GM18517 (cell line): ENCODE data around the gene KRTAP12-2.
"Not testable (repeated sequence)": the region's sequence is repeated elsewhere in the genome, so short reads cannot be mapped to it uniquely, and the experiment has no call there.

ENCODE experiments used
- ATAC-seq: cut with Tn5 transposase; IDR thresholded peaks from one replicate; pipeline ENCODE4 v1.9.1; 2021; ENCODE audit warnings: mild to moderate bottlenecking, moderate library complexity; ENCODE audit not compliant: unreplicated experiment

Gene KRTAP12-2

DNA sequence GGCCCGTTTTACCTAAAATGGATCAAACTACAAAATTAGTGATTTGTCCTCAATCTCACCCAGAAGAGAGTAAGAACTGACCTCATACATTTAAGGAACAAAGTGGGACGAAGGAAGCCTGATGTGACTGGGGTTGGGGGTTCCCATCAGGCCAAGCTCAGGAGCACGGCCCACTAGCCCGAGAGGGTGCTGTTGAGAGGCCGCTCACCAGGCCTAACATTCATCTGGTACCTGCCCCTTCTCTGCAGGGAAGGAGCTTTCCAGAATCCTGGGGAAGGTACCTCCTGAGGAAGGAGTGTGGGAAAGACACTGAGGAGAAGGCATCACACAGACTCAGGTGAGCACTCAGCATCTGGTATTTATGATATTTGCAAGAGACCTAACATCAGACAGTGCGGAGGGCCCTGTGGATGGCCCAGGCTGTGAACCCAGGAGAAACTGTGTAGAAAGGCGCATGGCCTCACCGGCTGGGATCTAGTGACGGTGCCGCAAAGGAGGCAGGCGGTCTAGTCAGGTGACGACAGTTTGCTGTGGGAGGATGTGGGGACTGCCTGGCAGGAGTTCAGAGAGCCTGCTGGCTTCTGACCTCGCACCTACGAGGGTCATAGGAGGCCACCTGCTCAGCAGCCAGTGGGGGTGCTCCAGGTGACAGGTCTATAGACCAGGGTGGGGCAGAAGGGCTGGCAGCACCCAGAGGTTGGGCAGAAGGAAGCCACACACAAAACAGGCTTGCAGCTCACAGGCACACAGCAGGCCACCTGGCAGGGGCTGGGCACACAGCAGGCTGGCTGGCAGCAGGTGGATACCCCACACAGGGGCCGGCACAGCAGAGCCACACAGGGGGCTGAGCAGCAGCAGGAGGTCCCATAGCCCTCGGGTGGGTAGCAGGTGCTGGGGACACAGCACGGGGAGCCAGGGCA is 12.8 kb downstream of the KRTAP12-2 start:
- no peak for ATAC-seq

DNA sequence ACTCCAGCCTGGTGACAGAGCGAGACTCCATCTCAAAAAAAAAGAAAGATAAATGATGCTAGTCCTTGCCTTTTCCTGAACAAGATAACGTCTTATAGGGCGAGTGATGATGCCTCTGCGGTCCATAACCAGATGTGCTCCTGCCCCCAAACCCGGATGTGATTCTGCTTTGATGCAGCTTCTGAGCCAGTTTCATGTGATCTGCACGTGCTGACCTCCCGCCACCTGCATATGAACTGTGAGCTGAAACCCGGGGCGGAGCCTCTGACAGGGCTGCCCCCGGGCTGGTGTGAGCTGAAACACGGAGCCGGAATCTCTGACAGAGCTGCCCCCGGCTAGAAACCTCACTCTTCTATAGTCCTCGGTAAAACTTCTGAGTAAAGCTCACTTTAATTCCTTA is 13.6 kb downstream of the KRTAP12-2 start:
- ATAC-seq, result no peak

DNA sequence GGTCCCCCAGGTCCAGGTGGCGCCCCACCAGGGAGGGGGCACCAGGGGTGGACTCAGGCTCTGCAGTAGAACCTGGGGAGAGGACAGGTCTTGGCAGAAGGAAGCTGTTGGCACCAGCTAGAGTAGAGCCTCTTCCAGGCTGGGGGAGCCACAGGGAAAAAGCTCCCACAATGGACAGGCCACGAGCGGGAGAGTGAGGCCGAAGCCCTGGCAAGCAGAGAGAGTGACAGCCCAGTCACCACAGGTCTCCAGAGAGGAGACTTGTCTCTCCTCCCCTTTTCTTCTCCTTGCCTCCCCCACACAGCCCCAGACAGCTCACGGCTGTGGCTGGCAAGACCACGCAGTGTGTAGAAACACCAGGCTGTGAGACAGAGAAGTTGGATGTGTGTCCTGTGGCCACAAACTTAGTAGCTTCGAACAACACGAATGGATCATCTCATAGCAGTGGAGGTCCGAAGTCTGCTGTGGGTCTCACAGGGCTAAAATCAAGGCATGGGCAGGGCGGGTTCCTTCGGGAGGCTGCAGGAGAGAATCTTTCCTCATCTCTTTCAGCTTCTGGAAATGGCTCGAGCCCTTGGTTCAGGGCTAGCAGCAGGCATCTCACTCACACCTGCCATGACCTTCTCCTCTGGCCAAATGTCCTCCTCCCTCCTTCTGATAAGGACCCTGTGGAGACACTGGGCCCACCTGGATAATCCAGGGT is 15.6 kb downstream of the KRTAP12-2 start:
- no peak for ATAC-seq

DNA sequence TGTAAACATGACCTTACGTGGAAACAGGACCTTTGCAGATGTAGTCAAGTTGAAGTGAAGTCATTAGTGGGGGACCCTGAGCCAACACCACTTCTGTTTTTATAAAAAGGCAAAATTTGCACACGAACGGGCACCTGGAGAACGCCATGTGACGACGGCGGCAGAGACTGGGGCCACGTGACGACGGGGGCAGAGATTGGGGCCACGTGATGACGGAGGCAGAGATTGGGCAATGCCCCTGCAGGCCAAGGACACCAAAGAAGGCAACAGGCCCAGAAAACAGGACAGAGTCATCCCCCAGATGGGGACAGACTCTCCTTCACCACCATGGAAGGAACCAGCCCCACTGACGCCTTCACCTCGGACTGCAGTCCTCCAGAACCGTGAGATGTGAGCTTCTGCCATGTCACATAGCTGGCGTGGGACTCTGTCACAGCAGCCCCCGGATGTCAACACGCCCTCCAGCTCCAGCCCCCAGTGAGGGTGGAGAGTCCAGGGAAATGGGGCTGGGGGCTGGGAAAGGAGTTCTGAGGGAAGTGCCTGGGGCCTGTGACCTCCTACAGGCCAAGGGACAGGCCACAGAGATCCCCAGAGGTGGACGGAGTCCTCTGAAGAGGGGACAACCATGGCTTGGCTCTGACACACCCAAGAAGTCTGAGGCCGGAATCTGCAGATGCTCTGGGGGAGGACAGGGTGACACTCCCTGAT is 16.3 kb downstream of the KRTAP12-2 start:
- no peak for ATAC-seq

DNA sequence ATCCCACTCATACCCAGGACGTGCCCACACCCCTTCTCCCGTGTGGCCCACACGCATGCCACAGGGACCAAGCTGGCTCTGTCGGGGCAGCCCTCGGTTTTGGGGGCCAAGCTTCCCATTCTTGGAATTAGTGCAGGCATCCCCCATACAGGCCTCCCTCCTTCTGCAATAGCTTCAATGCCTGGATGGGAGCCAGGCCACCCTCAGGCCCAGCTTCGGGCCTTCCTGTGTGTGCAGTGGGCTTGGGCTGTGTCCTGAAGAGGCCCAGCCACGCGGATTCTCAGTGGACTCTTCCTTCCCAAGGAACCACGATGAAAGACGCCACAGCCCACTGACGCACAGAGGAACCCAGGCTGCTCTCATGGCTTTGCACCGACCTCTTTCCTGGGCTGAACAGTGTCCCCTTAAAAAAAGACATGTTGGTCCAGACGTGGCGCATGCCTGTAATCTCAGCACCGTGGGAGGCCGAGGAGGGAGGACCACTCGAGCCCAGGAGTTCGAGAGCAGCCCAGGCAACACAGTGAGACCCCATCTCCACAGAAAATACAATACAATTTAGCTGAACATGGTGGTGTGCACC is 17.1 kb downstream of the KRTAP12-2 start:
- no peak for ATAC-seq

DNA sequence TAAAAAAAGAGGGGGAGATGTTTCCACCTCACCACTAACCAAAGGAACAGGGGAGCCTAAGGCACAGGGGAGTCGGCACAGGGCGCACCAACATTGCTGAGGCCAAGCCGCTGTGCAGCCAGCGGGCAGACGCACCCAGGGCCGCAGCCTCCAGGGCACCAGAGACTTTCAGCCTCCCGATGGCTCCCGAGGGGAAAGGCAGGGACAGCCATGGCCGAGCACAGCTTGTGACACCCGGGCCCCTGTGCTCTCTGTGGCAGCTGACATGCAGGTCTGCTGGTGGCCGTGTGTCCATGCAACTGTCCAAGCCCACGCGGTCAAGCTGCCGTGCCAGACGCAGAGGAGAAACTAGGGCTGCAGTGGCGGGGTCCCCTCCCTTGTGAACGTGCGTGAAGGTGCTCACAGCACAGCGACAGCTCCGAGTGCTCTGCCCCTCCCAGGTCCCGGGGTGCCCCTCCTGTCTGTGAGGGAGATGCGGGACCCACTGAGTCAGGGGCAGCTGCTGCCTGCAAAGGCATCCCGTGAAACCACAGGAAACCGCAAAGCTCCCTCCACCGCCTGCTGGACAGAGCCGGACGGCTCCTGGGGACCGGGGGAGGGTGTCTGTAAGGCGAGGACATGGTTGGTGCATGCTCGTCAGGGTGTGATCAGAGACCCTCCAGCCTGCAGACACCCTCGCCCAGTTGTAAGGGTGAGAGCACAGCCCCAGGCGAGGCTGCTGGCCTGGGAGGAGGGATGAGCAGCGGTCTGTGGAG is 18.0 kb downstream of the KRTAP12-2 start:
- ATAC-seq, result no peak

DNA sequence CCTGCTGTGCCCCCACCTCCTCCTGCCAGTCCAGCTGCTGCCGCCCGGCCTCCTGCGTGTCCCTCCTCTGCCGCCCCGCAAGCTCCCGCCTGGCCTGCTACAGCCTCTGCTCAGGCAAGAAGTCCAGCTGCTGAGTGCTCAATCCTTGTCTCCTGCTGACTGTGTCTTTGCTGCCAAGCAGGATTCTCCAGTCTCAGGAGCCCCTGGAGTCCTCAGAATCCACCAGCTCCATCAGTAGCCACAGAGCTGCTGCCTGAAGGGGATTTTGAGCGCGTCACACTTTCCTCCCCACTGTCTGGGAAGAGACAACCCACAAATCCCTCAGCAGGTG is 19.5 kb downstream of the KRTAP12-2 start:
- ATAC-seq, result no peak

DNA sequence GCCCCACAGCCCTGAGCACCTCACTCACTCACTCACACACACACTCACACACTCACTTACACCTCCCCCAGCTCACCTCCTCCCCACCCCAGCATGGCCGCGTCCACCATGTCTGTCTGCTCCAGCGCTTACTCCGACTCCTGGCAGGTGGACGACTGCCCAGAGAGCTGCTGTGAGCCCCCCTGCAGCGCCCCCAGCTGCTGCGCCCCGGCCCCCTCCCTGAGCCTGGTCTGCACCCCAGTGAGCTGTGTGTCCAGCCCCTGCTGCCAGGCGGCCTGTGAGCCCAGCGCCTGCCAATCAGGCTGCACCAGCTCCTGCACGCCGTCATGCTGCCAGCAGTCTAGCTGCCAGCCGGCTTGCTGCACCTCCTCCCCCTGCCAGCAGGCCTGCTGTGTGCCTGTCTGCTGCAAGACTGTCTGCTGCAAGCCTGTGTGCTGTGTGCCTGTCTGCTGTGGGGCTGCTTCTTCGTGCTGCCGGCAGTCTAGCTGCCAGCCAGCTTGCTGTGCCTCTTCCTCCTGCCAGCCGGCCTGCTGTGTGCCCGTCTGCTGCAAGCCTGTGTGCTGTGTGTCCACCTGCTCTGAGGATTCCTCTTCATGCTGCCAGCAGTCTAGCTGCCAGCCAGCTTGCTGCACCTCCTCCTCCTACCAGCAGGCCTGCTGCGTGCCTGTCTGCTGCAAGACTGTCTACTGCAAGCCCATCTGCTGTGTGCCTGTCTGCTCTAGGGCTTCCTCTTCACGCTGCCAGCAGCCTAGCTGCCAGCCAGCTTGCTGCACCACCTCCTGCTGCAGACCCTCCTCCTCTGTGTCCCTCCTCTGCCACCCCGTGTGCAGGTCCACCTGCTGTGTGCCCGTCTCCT is 20.1 kb downstream of the KRTAP12-2 start, which contains the start of gene KRTAP10-11:
KRTAP10-11 (plus strand) TSS at position 49 of the 856 bp plus-strand sequence; CDS start at position 94, 45 bp downstream.
- not testable (repeated sequence) for ATAC-seq

DNA sequence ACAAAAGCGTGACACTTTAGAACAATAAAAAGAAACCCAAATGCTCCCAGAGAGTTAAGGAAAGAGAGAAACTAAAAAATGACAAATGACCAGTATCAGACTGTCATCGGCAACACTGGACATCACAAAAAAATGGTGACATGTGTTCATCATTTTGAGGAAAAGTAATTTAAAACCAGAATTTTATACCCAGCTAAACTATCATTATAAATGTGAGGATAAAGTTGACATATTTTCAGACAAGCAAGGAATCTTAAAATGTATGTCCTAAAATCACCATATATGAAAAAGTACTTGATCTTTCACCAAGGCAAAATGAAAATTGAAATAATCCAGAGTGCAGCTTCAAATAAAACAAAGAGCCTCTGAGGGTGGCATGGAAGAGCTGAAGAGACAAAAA is 21.8 kb downstream of the KRTAP12-2 start:
- no peak for ATAC-seq

DNA sequence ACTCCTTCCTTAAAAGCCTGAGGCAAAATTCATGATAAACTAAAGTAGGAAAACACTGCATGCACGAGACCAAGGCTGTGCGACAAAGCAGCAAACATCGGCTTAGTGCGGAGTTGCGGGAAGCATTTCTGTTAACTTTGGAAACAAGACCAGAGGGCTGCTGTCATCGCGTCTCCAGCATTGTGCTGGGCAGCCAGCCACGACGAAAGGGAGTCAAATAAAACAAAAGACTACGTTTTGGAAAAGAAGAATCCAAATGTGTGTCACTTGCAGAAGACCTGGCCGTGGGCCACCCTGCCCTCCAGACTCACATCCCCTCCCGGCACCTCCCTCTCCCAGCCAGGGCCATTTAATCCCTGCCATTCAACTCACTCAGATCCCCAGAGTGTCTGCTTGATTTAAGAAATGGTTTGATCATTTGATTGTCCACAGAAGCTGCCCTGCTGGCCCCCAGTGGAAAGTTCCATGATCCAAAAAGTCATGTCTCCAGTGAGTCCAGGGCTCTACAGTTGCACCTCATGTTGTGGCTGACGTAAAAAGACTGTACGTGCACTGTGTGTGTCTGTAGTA is 22.9 kb downstream of the KRTAP12-2 start:
- no peak for ATAC-seq

DNA sequence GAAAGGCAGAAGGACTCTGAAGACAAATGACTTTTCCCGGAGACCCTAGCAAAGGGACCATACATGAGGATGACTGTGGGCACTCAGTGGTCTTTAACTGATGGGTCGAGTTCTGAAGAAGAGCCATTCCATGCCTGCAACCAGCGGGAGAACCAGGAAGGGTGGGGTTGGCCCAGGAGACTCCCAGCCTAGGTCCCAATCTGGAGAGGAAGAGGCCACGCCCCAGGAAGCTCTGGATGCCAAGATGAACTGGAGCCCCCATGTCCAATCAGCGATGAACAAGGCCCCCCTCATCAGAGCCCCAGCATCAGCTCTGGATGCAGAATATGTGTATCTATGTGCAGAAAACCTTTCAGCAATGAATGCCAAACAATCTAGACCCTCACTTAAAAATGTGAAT is 26.0 kb downstream of the KRTAP12-2 start:
- no peak for ATAC-seq

DNA sequence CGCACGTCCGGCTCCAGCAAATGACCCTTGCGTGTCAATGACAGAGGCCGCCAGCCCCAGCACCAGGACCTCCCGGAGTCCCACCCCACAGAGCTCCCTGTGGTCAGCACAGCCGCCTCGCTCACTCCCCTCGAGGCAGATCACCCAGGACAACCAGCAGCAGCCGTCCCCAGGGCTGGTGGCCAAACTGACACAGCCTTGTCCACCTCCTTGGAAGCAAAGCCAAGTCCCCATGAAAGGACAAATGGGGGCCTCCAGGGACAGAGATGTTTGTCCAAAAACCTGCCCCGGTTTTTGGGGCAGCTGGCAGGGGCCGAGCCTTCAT is 27.4 kb downstream of the KRTAP12-2 start:
- ATAC-seq, result no peak

DNA sequence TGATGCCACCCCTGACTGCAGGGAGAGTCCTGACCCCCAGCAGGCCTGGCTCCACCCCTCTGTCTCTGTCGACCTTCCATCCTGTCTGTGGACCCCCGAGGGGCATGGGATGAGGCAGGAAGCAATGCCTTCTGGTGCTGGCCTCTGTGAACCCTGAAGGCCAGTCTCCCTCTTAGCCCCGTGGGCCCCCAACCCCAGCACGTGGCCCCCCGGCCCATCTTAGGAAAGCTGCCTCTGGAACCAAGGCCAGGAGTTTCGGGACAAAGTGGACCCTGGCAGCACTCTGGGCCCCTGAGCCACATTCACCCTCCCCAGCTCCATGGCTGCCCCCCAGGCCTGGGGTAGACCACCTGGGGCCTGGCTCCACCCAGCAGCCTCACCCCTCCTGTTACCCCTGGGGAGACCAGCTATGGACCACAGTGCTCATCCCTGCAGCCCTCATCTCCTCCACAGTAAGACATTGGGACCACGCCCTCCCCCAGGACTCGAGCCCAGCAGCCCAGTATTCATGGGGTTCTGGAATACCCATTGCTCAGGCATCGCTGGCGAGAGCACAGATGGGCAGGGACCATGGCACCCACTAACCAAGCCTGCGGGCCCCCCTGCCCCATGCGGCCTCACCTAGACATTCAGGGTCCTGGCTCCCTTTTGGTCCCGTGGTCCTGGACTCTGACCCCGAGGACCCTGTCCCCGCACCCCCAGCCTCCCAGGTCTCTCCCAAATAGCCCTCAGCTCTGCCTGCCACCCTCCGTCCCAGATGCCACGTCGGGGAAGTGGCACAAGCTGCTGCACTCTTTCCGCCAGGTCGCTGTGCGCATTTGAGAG is 28.0 kb downstream of the KRTAP12-2 start:
- ATAC-seq, result not testable (repeated sequence)

DNA sequence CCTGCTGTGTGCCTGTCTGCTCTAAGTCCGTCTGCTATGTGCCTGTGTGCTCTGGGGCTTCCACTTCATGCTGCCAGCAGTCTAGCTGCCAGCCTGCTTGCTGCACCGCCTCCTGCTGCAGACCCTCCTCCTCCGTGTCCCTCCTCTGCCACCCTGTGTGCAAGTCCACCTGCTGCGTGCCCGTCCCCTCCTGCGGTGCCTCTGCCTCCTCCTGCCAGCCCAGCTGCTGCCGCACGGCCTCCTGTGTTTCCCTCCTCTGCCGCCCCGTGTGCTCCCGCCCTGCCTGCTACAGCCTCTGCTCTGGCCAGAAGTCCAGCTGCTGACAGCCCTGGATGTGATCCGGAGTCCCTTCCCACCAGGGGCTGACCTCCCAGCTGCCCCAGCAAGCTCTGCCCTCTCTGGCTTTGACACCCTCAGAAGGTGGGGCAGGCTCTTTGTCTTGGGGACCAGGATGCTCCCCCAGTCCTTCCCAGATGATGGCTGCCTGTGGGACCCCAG is 28.8 kb downstream of the KRTAP12-2 start:
- ATAC-seq, result not testable (repeated sequence)

DNA sequence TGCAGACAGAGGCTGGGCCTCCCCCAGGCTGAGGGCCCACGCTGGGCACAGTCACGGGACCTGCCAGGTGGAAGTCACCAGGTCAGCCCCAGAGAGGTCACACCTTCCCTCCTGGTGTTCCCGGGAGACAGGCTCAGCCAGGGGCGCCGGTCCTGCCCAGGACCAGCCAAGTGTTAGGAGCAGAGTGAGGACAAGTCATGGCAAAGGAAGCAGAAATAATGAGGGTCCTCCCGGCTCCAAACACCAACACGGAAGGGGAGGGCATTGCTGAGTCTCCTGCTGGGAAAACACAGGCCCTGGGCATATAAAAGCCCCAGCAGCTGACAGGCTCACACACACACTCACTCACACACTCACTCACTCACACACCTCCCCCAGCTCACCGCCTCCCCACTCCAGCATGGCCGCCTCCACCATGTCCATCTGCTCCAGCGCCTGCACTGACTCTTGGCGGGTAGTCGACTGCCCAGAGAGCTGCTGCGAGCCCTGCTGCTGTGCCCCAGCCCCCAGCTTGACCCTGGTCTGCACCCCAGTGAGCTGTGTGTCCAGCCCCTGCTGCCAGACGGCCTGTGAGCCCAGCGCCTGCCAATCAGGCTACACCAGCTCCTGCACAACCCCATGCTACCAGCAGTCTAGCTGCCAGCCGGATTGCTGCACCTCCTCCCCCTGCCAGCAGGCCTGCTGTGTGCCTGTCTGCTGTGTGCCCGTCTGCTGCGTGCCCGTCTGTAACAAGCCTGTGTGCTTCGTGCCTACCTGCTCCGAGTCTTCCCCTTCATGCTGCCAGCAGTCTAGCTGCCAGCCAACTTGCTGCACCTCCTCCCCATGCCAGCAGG is 29.5 kb downstream of the KRTAP12-2 start, which contains the start of gene KRTAP10-10:
KRTAP10-10 (plus strand) TSS at position 339 of the 833 bp plus-strand sequence; CDS start at position 401, 62 bp downstream.
- ATAC-seq, result no peak

DNA sequence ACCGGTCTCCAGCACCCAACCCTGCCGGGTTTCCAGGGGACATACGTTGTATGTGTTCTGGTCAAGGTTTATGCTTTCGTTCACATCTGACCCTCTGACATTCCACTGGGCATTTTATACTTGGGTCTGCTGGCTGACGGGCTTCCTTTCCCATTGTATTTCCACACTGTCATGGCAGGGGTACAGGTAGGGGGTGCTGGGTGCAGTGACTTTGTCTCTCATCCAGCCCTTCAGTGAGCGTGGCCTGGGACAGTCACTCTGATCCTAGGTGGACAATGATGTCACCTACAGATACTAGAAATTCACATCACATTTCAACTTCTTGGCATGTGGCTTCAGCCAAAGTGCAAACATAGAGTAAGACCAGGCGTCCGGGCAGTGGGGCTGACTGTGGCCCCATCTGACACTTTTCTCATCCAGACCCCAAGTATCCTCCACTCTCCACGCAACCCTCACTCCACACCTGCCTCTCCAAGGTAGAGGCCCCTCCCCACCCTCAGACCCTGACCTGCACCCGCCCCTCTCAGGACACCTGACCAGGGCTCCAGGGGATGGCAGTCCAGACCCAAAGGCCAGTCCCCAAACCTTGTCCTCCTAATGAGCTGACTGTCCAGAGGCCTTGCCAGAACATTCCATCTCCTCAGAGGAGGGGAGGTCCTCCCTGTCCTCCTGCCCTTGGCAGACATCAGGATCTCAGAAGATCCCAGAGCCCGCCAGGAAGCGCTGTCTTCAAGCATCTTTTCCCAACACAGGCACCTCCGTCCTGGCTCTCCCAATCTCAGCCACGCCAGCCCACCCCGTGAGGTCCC is 30.3 kb downstream of the KRTAP12-2 start:
- no peak for ATAC-seq
